HG02623 (cell line): Measurements from ENCODE around the gene RGS7.
A peak's percentile ranks its signal among the peaks of the same experiment; 100 is the strongest.

Source experiments
- ATAC-seq: cut with Tn5 transposase; IDR thresholded peaks from one replicate; pipeline ENCODE4 v1.9.1; 2021; ENCODE audit warnings: moderate library complexity; ENCODE audit not compliant: unreplicated experiment

Gene RGS7

GRCh38 chr1:240866724-240867123 is 490.3 kb downstream of the RGS7 start:
- no peak for ATAC-seq

GRCh38 chr1:240860023-240860422 is 497.0 kb downstream of the RGS7 start:
- ATAC-seq = no peak

GRCh38 chr1:240854367-240854766 is 502.6 kb downstream of the RGS7 start:
- no peak for ATAC-seq

GRCh38 chr1:240847325-240847724 is 509.7 kb downstream of the RGS7 start:
- ATAC-seq = no peak

- ATAC-seq = no peak
Observed at GRCh38 chr1:240844486-240844885, 512.5 kb downstream of the RGS7 start.

GRCh38 chr1:240843798-240844197 is 513.2 kb downstream of the RGS7 start:
- ATAC-seq = no peak

- ATAC-seq = no peak
Observed at GRCh38 chr1:240836271-240836670, 520.7 kb downstream of the RGS7 start.

- no peak for ATAC-seq
Observed at GRCh38 chr1:240835291-240835690, 521.7 kb downstream of the RGS7 start.

- no peak for ATAC-seq
Observed at GRCh38 chr1:240833075-240833474, 523.9 kb downstream of the RGS7 start.

- ATAC-seq = no peak
Observed at GRCh38 chr1:240831922-240832321, 525.1 kb downstream of the RGS7 start.

GRCh38 chr1:240831191-240831631 is 525.8 kb downstream of the RGS7 start:
- no peak for ATAC-seq

- ATAC-seq = no peak
Observed at GRCh38 chr1:240829487-240829886, 527.5 kb downstream of the RGS7 start.

GRCh38 chr1:240827786-240828185 is 529.2 kb downstream of the RGS7 start:
- ATAC-seq = no peak

- ATAC-seq = no peak
Observed at GRCh38 chr1:240824238-240824637, 532.8 kb downstream of the RGS7 start.

- ATAC-seq = no peak
Observed at GRCh38 chr1:240823357-240823756, 533.6 kb downstream of the RGS7 start.

- no peak for ATAC-seq
Observed at GRCh38 chr1:240821925-240822324, 535.1 kb downstream of the RGS7 start.

- peak; percentile 56 for ATAC-seq
Observed at GRCh38 chr1:240820816-240821215, 536.2 kb downstream of the RGS7 start.

- no peak for ATAC-seq
Observed at GRCh38 chr1:240816472-240816871, 540.5 kb downstream of the RGS7 start.

GRCh38 chr1:240813720-240814119 is 543.3 kb downstream of the RGS7 start:
- ATAC-seq = no peak

- ATAC-seq = no peak
Observed at GRCh38 chr1:240811256-240811655, 545.7 kb downstream of the RGS7 start.

GRCh38 chr1:240808381-240808780 is 548.6 kb downstream of the RGS7 start:
- ATAC-seq = no peak

GRCh38 chr1:240806200-240806745 is 550.7 kb downstream of the RGS7 start:
- ATAC-seq = no peak

- no peak for ATAC-seq
Observed at GRCh38 chr1:240804475-240804874, 552.5 kb downstream of the RGS7 start.
